Brain microvascular endothelial cell (primary cell): ENCODE data around the gene BLOC1S5.
"Not testable (repeated sequence)": the region's sequence is repeated elsewhere in the genome, so short reads cannot be mapped to it uniquely, and the experiment has no call there.

Experiments used
- DNase-seq: peaks from one replicate; pipeline ENCODE4 v3.0.0-alpha.2; 2020
- H3K27ac ChIP-seq: fragments of 250-450 bp; sonication (Bioruptor Pico); 2 replicates; pipeline ENCODE4 v1.5.1; 2020; ENCODE audit warnings: mild to moderate bottlenecking, moderate library complexity
- H3K27me3 ChIP-seq: fragments of 250-450 bp; sonication (Bioruptor Pico); replicated peaks from 2 replicates; pipeline ENCODE4 v1.5.1; 2020; ENCODE audit warnings: mild to moderate bottlenecking
- H3K36me3 ChIP-seq: fragments of 250-450 bp; sonication (Bioruptor Pico); replicated peaks from 2 replicates; pipeline ENCODE4 v1.5.1; 2020; ENCODE audit warnings: mild to moderate bottlenecking
- H3K4me3 ChIP-seq: 2 replicates; pipeline ENCODE4 v1.5.1; 2011; ENCODE audit warnings: low read depth, mild to moderate bottlenecking, control low read depth, low read length, moderate library complexity
- in situ Hi-C: cut with HindIII; loops from 2 replicates; pipeline ENCODE4 v1.10.0; 2017; ENCODE audit warnings: low sequenced_read_pairs, low pct_ligation_motif_present
- TF ChIP-seq, protein P1 (sequence below): IDR thresholded peaks from 2 replicates; pipeline ENCODE4 v1.5.1; 2011; ENCODE audit warnings: low read depth, mild to moderate bottlenecking, moderate library complexity, low read length, control low read depth, inconsistent platforms; ENCODE audit errors: missing control alignments

Gene BLOC1S5

DNA sequence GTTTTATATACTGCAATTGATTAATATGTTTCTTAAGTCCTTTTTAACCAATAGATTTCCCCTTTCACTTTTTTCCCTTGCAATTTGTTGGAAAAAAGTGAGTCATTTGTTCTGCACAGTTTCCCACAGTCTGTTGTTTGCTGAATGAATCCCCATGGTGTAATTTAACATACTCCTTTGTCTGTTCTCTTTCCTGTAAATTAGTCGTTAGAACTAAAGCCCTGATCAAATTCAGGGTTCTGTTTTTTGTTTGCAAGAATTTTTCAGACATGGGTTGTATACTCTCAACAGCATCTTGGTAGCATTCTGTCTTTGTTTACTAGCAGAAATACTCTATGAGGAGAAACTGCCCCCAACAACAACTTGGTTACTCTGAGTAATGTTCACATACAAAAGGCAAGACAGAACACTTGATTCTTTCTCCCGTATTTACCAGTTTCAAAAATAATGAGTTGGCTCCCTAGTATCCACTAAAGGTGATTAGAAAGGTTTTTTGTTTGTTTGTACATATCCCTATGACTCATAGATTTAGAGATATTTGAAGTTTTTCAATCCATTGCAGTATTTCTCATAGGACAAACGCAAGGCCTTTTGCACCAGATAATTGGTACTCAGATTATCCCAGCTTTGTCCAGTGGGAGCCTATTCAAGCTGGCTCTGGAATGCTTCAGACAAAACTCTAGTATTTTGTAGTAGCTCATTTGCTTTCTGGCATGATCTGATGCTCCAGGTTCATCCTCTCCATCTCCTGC, 16.5 kb downstream of the BLOC1S5 start:
- in situ Hi-C loops, result no loop called here
- TF ChIP-seq, protein P1, sequence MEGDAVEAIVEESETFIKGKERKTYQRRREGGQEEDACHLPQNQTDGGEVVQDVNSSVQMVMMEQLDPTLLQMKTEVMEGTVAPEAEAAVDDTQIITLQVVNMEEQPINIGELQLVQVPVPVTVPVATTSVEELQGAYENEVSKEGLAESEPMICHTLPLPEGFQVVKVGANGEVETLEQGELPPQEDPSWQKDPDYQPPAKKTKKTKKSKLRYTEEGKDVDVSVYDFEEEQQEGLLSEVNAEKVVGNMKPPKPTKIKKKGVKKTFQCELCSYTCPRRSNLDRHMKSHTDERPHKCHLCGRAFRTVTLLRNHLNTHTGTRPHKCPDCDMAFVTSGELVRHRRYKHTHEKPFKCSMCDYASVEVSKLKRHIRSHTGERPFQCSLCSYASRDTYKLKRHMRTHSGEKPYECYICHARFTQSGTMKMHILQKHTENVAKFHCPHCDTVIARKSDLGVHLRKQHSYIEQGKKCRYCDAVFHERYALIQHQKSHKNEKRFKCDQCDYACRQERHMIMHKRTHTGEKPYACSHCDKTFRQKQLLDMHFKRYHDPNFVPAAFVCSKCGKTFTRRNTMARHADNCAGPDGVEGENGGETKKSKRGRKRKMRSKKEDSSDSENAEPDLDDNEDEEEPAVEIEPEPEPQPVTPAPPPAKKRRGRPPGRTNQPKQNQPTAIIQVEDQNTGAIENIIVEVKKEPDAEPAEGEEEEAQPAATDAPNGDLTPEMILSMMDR, result no peak
- H3K36me3 ChIP-seq, result no peaks in the 10 kb centered on the region
- peak overlapping the region; percentile 86 for H3K27ac ChIP-seq
- H3K4me3 ChIP-seq, result no peak overlapping the region
- H3K27me3 ChIP-seq, result no peaks in the 10 kb centered on the region
- DNase-seq, result no peak

DNA sequence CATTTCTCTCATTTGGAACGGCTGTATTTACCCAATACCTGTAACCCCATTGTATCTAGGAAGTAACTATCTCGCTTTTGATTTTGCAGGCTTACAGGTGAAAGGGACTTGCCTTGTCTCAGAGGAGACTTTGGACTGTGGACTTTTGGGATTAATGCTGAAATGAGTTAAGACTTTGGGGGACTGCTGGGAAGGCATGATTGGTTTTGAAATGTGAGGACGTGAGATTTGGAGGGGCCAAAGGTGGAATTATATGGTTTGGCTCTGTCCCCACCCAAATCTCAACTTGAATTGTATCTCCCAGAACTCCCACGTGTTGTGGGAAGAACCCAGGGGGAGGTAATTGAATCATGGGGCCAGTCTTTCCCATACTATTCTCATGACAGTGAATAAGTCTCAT, 18.4 kb downstream of the BLOC1S5 start:
- H3K36me3 ChIP-seq, in situ Hi-C loops, H3K27ac ChIP-seq, H3K27me3 ChIP-seq, H3K4me3 ChIP-seq, DNase-seq: not testable (repeated sequence)

DNA sequence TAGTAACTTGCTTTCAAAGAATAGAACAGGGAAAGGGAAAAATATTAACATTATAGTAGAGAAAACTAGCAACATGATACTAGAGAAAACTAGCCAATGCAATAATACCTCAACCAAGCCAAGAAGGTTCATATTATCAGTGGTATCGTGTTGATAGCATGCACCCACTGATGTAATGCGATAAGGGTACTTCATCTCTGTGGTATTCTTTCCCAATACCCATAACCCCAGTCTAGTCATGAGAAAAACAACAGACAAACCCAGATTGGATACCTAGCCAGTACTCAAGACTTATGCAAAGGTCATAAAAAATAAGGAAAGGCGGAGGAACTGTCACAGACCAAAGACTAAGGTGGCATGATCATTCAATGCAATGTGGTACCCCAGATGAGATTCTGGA, 21.0 kb downstream of the BLOC1S5 start:
- no peaks in the 10 kb centered on the region for H3K36me3 ChIP-seq
- H3K27me3 ChIP-seq, result no peaks in the 10 kb centered on the region
- no peak overlapping the region for H3K4me3 ChIP-seq
- TF ChIP-seq, protein P1, result no peak
- in situ Hi-C loops, result no loop called here
- DNase-seq, result no peak
- no peak overlapping the region for H3K27ac ChIP-seq

DNA sequence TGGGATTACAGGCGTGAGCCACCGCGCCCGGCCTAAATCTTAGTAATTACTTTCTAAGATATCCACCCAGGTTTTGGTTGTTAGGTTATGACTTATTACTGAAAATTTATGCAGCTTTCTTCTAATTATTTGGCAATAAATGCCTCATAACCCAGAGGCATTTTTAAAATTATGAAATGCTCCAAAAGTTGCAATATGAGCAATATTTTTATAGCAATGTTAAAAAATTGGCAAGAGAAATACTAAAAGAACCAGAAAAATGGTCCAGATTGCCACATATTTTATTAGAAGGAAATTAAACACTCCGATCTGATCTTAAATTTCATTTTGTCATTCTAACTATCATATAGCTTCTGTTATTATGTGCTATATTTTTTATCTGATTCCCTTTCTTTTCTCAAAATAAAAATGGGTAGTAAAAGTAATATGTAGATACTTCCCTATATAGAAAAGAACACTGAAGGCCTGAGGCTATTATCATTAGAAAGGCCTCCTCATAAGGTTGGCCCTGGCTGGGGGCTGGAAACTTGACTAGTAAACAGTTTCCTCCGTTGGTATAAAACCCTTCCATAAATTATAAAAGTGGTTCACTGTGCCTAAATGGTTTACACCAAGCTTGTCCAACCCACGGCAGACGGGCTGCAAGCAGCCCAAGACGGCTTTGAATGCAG, 22.1 kb downstream of the BLOC1S5 start:
- no peak overlapping the region for H3K27ac ChIP-seq
- TF ChIP-seq, protein P1, result no peak
- H3K36me3 ChIP-seq, result no peaks in the 10 kb centered on the region
- in situ Hi-C loops, result no loop called here
- DNase-seq, result no peak
- no peaks in the 10 kb centered on the region for H3K27me3 ChIP-seq
- H3K4me3 ChIP-seq, result no peak overlapping the region

DNA sequence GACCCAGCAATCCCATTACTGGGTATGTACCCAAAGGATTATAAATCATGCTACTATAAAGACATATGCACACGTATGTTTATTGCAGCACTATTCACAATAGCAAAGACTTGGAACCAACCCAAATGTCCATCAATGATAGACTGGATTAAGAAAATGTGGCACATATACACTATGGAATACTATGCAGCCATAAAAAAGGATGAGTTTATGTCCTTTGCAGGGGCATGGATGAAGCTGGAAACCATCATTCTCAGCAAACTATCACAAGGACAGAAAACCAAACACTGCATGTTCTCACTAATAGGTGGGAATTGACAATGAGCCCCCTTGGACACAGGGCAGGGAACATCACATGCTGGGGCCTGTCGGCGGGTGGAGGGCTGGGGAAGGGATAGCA, 30.1 kb downstream of the BLOC1S5 start:
- DNase-seq, H3K4me3 ChIP-seq, in situ Hi-C loops, H3K36me3 ChIP-seq, H3K27me3 ChIP-seq, H3K27ac ChIP-seq: not testable (repeated sequence)

DNA sequence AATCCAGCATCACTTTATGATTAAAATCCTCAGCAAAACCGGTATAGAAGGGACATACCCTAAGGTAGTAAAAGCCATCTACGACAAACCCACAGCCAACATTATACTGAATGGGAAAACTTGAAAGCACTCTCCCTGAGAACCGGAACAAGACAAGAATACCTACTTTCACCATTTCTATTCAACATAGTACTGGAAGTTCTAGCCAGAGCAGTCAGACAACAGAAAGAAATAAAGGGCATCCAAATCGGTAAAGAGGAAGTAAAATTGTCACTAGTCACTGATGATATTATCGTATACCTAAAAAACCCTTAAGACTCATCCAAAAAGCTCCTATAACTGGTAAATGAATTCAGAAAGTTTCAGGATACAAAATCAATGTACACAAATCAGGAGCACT, 33.3 kb downstream of the BLOC1S5 start:
- H3K27ac ChIP-seq, result no peak overlapping the region
- TF ChIP-seq, protein P1, result no peak
- H3K4me3 ChIP-seq, result no peak overlapping the region
- no peak for DNase-seq
- no peaks in the 10 kb centered on the region for H3K36me3 ChIP-seq
- no peaks in the 10 kb centered on the region for H3K27me3 ChIP-seq
- in situ Hi-C loops, result no loop called here
